ENCODE data around the gene TCF12.

DNA sequence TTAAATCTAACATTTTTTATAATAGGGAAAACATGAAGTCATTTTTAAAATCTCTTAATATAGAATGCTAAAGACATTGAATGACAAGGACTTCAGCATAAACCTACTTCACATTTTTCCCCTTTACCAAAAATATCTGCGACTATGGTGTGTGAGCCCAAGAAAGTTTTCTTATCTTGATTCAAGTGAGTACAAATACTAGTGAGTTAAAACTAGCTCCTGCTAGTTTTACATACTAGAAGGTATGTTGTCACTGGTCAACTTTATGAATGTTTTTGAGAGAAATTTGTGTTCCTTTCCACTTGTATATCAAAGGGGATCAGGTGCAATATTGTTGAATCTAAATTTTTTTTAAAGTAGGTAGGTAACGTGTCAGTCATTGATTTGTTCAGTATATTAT lies 305.4 kb downstream of the TCF12 start:
- TF ChIP-seq, protein P1, sequence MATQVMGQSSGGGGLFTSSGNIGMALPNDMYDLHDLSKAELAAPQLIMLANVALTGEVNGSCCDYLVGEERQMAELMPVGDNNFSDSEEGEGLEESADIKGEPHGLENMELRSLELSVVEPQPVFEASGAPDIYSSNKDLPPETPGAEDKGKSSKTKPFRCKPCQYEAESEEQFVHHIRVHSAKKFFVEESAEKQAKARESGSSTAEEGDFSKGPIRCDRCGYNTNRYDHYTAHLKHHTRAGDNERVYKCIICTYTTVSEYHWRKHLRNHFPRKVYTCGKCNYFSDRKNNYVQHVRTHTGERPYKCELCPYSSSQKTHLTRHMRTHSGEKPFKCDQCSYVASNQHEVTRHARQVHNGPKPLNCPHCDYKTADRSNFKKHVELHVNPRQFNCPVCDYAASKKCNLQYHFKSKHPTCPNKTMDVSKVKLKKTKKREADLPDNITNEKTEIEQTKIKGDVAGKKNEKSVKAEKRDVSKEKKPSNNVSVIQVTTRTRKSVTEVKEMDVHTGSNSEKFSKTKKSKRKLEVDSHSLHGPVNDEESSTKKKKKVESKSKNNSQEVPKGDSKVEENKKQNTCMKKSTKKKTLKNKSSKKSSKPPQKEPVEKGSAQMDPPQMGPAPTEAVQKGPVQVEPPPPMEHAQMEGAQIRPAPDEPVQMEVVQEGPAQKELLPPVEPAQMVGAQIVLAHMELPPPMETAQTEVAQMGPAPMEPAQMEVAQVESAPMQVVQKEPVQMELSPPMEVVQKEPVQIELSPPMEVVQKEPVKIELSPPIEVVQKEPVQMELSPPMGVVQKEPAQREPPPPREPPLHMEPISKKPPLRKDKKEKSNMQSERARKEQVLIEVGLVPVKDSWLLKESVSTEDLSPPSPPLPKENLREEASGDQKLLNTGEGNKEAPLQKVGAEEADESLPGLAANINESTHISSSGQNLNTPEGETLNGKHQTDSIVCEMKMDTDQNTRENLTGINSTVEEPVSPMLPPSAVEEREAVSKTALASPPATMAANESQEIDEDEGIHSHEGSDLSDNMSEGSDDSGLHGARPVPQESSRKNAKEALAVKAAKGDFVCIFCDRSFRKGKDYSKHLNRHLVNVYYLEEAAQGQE (IDR thresholded peaks at IDR 0.05; ENCODE audit: low read depth), result no peak
- TF ChIP-seq CREB1 (IDR thresholded peaks at IDR 0.05; ENCODE audit: low read depth), result no peak
- TF ChIP-seq FOXM1 (IDR thresholded peaks at IDR 0.05; ENCODE audit: borderline replicate concordance, low read depth), result no peak
- no peak for TF ChIP-seq CEBPB (IDR thresholded peaks at IDR 0.05)
